ENCODE results near the gene WWOX. TPM values are rescaled to one million over a fixed set of nuclear protein-coding genes. Genes with fewer than 3 reads are reported as not detected.

The WWOX gene
- total and polyA plus RNA-seq, 10 donors, result 5.9 to 90.3 (median 26.4) TPM

DNA sequence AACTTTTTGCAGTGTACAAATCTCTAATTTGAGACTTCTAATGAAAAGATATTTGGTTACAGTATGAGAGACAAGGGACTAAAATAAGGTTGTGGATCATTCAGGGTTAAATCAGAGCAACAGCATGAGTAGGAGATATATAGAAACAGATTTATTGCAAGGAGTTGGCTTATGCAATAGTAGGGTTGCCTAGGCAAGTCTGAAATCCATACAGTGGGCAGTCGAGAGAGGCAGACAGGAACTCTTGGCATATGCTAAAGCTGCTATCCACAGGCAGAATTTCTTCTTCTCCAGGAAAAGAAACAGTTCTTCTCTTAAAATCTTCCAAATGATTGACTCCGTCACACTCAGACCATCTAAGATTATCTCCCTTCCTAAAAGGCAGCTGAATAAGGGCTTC is 1000.3 kb downstream of the WWOX start:
- H3K4me3 ChIP-seq, result no peak overlapping the region
- DNase-seq, result no peak
- intact Hi-C loops (cut with DNase I; ENCODE audit: low total_unique reads), result no loop called here
- no peak for TF ChIP-seq POLR2AphosphoS5 (IDR thresholded peaks at IDR 0.05)
- TF ChIP-seq, protein P1, sequence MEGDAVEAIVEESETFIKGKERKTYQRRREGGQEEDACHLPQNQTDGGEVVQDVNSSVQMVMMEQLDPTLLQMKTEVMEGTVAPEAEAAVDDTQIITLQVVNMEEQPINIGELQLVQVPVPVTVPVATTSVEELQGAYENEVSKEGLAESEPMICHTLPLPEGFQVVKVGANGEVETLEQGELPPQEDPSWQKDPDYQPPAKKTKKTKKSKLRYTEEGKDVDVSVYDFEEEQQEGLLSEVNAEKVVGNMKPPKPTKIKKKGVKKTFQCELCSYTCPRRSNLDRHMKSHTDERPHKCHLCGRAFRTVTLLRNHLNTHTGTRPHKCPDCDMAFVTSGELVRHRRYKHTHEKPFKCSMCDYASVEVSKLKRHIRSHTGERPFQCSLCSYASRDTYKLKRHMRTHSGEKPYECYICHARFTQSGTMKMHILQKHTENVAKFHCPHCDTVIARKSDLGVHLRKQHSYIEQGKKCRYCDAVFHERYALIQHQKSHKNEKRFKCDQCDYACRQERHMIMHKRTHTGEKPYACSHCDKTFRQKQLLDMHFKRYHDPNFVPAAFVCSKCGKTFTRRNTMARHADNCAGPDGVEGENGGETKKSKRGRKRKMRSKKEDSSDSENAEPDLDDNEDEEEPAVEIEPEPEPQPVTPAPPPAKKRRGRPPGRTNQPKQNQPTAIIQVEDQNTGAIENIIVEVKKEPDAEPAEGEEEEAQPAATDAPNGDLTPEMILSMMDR (IDR thresholded peaks at IDR 0.05 in 8 of 11, conservative IDR thresholded peaks at IDR 0.05 in 3 of 11), result no peak
- no peak for TF ChIP-seq POLR2A (IDR thresholded peaks at IDR 0.05)
- H3K27ac ChIP-seq, result no peak overlapping the region
- H3K36me3 ChIP-seq, result no peaks in the 10 kb centered on the region
- no peaks in the 10 kb centered on the region for H3K9me3 ChIP-seq
- no peaks in the 10 kb centered on the region for H3K27me3 ChIP-seq (replicated peaks in 1 of 7)
- H3K4me1 ChIP-seq, result peaks cover 0 to 19% (median 0%) of the 10 kb centered on the region in 6 donors
- 66 to 84% (median 75%) methylated on average over 2 of the region's 2 CpGs for WGBS, 5 donors

DNA sequence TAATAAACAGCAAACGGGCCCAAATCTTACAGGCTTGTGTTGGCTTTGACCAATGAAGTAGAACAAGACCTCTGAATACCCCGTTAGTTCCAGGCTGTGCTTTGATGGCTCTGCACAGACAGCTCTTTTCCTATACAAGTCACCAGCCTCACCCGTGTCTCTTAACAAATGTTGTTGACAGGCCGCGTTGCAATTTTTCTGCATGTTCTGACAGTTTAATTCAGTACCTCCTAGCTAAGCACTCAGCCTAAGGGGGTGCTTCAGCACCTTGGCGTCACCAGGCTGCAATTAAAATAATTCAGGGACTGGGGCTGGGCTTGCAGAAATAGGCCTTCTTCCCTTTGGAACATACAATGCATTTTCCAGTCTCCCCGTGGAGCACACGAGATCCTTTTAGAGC is 1001.0 kb downstream of the WWOX start:
- intact Hi-C loops (cut with DNase I; ENCODE audit: low total_unique reads), result no loop called here
- no peaks in the 10 kb centered on the region for H3K27me3 ChIP-seq (replicated peaks in 1 of 7)
- TF ChIP-seq POLR2AphosphoS5 (IDR thresholded peaks at IDR 0.05) (no peak), POLR2A (IDR thresholded peaks at IDR 0.05) (no peak)
- TF ChIP-seq, protein P1 (IDR thresholded peaks at IDR 0.05 in 8 of 11, conservative IDR thresholded peaks at IDR 0.05 in 3 of 11), result no peak
- H3K4me3 ChIP-seq, result no peak overlapping the region
- peaks cover 0 to 13% (median 0%) of the 10 kb centered on the region in 6 donors for H3K4me1 ChIP-seq
- no peaks in the 10 kb centered on the region for H3K9me3 ChIP-seq
- DNase-seq, result no peak
- no peak overlapping the region for H3K27ac ChIP-seq
- H3K36me3 ChIP-seq, result no peaks in the 10 kb centered on the region
- 81 to 92% (median 89%) methylated on average over 8 of the region's 8 CpGs for WGBS, 5 donors

DNA sequence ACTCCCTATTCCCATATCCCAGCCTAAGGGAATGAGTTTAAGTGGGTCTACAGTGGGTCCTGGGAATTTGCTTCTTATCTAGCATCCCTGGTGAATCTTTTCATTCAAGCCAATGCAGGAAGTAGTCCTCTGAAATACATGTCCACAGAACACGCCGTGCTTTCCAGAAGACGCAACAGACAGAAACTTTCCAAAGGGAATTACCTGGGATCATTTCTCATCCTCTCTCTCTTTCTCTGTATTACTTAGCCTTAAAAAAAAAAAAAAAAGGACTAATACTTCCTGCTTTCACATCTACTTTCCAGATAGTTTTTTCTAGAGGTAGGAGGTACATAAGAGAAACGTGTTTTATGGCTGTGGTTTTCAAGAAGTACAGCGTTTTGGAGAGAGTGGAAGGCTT is 1002.0 kb downstream of the WWOX start:
- no peaks in the 10 kb centered on the region for H3K36me3 ChIP-seq
- H3K27me3 ChIP-seq (replicated peaks in 1 of 7), result no peaks in the 10 kb centered on the region
- TF ChIP-seq POLR2A (IDR thresholded peaks at IDR 0.05), result no peak
- TF ChIP-seq, protein P1 (IDR thresholded peaks at IDR 0.05 in 8 of 11, conservative IDR thresholded peaks at IDR 0.05 in 3 of 11), result no peak
- no peak for TF ChIP-seq POLR2AphosphoS5 (IDR thresholded peaks at IDR 0.05)
- no peaks in the 10 kb centered on the region for H3K9me3 ChIP-seq
- no peak for DNase-seq
- 61 to 69% (median 65%) methylated on average over 5 of the region's 5 CpGs for WGBS, 5 donors
- intact Hi-C loops (cut with DNase I; ENCODE audit: low total_unique reads), result no loop called here
- H3K4me3 ChIP-seq, result no peak overlapping the region
- peaks cover 0 to 13% (median 0%) of the 10 kb centered on the region in 6 donors for H3K4me1 ChIP-seq
- no peak overlapping the region for H3K27ac ChIP-seq

DNA sequence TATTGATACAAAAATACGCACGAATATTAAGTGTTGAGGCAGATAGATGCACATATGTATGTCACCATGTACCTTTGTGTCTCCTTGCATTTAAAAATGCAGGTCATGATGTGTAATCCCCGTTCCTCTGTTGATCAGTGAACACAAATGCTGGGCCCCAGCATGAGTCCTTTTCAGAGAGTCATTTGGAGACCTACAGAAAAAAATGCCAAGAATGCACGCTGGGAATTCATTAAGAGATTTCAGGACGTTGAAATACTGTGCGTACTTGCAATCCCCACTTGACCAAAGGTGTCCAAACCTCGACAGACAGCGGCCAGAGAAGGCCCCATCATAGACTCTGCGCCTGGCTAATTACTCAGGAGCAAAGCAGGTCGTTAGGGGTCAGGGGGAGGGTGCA is 1005.1 kb downstream of the WWOX start:
- 74 to 90% (median 83%) methylated on average over 10 of the region's 10 CpGs for WGBS, 5 donors
- H3K36me3 ChIP-seq, result no peaks in the 10 kb centered on the region
- H3K4me3 ChIP-seq, result no peak overlapping the region
- DNase-seq, result no peak
- H3K9me3 ChIP-seq, result no peaks in the 10 kb centered on the region
- H3K27me3 ChIP-seq (replicated peaks in 1 of 7), result no peaks in the 10 kb centered on the region
- intact Hi-C loops (cut with DNase I; ENCODE audit: low total_unique reads), result no loop called here
- TF ChIP-seq POLR2A (IDR thresholded peaks at IDR 0.05), result no peak
- H3K4me1 ChIP-seq, result no peaks in the 10 kb centered on the region
- no peak overlapping the region for H3K27ac ChIP-seq

DNA sequence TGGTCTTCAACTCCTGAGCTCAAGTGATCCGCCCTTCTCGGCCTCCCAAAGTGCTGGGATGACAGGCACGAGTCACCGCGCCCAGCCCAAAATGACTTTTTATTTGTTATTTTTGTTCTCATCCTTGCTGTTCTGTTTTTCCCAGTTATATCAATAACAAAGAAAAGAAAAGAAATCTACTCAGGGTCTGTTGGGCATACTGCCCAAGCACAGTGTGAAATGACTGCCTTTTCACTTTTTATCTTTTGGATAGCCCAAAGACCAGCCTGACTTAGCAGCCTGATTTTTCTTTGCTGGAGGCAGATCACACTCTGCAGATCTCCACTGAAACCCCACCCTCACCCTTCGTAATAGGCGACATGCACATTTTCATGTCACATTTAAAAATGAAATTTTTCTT is 1007.8 kb downstream of the WWOX start:
- Histone ChIP-seq H3K4me1 (no peaks in the 10 kb centered on the region), H3K9me3 (no peaks in the 10 kb centered on the region), H3K27me3 (replicated peaks in 1 of 7) (no peaks in the 10 kb centered on the region), H3K27ac (no peak overlapping the region), H3K4me3 (no peak overlapping the region), H3K36me3 (no peaks in the 10 kb centered on the region)
- no peak for DNase-seq
- TF ChIP-seq, protein P1 (IDR thresholded peaks at IDR 0.05 in 8 of 11, conservative IDR thresholded peaks at IDR 0.05 in 3 of 11), result no peak
- TF ChIP-seq POLR2AphosphoS5 (IDR thresholded peaks at IDR 0.05) (no peak), POLR2A (IDR thresholded peaks at IDR 0.05) (no peak)
- intact Hi-C loops (cut with DNase I; ENCODE audit: low total_unique reads), result no loop called here
- 93 to 99% (median 96%) methylated on average over 7 of the region's 7 CpGs for WGBS, 5 donors
